Measurements from ENCODE around the gene RPS6KA1. TPM values are rescaled to one million over a fixed set of nuclear protein-coding genes. Genes with fewer than 3 reads are reported as not detected.

RPS6KA1 gene
- total and polyA plus RNA-seq, 2 of the 4 experiments (the other 2 are of a cell fraction), result 3.6 to 6.3 TPM

DNA sequence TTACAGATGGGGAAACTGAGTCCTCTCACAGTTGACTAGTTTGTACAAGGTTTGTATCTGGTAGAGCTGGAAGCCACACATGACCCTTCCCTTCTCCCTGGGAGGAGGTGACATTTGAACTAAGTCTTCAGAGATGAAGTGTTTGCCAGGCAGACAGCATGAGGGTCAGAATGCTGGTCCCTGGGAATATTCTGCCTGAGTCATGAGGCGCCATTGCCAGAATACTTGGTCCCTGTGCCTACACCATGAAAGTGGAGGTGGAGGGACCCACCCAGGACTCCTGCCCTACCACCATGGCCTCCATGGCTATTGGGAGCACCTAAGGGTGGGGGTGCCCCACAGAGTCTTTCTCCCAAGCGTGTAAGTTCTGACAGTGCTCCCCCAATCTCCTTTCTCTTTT, 7.0 kb downstream of the RPS6KA1 start:
- Histone ChIP-seq H4K8ac (ENCODE audit: low read depth in 2 of 2, low read length in 2 of 2) (no peak overlapping the region), H2BK15ac (ENCODE audit: low read depth, low read length) (no peak overlapping the region), H3K18ac (ENCODE audit: low read depth, low read length) (no peak overlapping the region), H3K36me3 (ENCODE audit: control insufficient read depth, insufficient read depth, low read length) (no peaks in the 10 kb centered on the region), H3K79me1 (ENCODE audit: low read depth in 1 of 2, low read length in 2 of 2) (no peaks in the 10 kb centered on the region), H3K27ac (ENCODE audit: insufficient read depth, low read length) (no peak overlapping the region), H3K9me1 (ENCODE audit: insufficient read depth, low read length) (peaks cover 4% of the 10 kb centered on the region; the same call in 1 of the 2 replicates), H3K9ac (ENCODE audit: low read depth, low read length) (no peak overlapping the region), H2AK9ac (replicated peaks; ENCODE audit: low read depth, low read length, poor library complexity) (peak overlapping the region; percentile 72), H4K20me1 (ENCODE audit: insufficient read depth, low read length) (no peaks in the 10 kb centered on the region), H3K4me1 (ENCODE audit: control insufficient read depth, insufficient read depth, low read length) (peaks cover 4% of the 10 kb centered on the region), H3K56ac (ENCODE audit: extremely low read depth, insufficient read depth, low read length) (no peak overlapping the region), H2AK5ac (ENCODE audit: low read depth, low read length) (no peak overlapping the region), H3K4ac (ENCODE audit: low read depth, low read length) (no peak overlapping the region), H2BK120ac (ENCODE audit: low read depth, low read length) (no peak overlapping the region), H3K23ac (ENCODE audit: low read depth, low read length) (no peak overlapping the region), H3K4me2 (ENCODE audit: low read depth, low read length) (no peak overlapping the region), H4K5ac (ENCODE audit: low read depth, low read length) (no peak overlapping the region), H2BK20ac (ENCODE audit: low read depth, low read length) (no peak overlapping the region), H3K4me3 (ENCODE audit: insufficient read depth, low read depth, low read length) (no peak overlapping the region), H4K91ac (ENCODE audit: insufficient read depth, low read depth, low read length) (no peak overlapping the region), H3K9me3 (ENCODE audit: control insufficient read depth, insufficient read depth, low read length) (no peaks in the 10 kb centered on the region), H3K14ac (replicated peaks; ENCODE audit: low read depth, low read length) (no peak overlapping the region), H3K27me3 (ENCODE audit: control insufficient read depth, insufficient read depth, low read length) (no peaks in the 10 kb centered on the region), H2BK5ac (ENCODE audit: low read depth, low read length, poor library complexity, severe bottlenecking) (no peak overlapping the region), H2AFZ (replicated peaks; ENCODE audit: low read length, poor library complexity) (no peak overlapping the region)
- ATAC-seq (ENCODE audit: low read depth) (no peak), DNase-seq (no peak)
- WGBS, 2 experiments (ENCODE audit: extremely low coverage in 2 of 2, insufficient read length in 1 of 2), result no CpG with 5 or more reads among the region's 2 CpGs
- TF ChIP-seq, protein P1, sequence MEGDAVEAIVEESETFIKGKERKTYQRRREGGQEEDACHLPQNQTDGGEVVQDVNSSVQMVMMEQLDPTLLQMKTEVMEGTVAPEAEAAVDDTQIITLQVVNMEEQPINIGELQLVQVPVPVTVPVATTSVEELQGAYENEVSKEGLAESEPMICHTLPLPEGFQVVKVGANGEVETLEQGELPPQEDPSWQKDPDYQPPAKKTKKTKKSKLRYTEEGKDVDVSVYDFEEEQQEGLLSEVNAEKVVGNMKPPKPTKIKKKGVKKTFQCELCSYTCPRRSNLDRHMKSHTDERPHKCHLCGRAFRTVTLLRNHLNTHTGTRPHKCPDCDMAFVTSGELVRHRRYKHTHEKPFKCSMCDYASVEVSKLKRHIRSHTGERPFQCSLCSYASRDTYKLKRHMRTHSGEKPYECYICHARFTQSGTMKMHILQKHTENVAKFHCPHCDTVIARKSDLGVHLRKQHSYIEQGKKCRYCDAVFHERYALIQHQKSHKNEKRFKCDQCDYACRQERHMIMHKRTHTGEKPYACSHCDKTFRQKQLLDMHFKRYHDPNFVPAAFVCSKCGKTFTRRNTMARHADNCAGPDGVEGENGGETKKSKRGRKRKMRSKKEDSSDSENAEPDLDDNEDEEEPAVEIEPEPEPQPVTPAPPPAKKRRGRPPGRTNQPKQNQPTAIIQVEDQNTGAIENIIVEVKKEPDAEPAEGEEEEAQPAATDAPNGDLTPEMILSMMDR (conservative IDR thresholded peaks at IDR 0.05; ENCODE audit: low read depth, low read length), result no peak
- no peak for TF ChIP-seq CEBPB (IDR thresholded peaks at IDR 0.05; ENCODE audit: low read depth, low read length)
- no peak for TF ChIP-seq SMC3 (IDR thresholded peaks at IDR 0.05; ENCODE audit: low read depth, low read length)
- TF ChIP-seq, protein P2, sequence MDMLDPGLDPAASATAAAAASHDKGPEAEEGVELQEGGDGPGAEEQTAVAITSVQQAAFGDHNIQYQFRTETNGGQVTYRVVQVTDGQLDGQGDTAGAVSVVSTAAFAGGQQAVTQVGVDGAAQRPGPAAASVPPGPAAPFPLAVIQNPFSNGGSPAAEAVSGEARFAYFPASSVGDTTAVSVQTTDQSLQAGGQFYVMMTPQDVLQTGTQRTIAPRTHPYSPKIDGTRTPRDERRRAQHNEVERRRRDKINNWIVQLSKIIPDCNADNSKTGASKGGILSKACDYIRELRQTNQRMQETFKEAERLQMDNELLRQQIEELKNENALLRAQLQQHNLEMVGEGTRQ (IDR thresholded peaks at IDR 0.05; ENCODE audit: low read depth, low read length), result no peak
- TF ChIP-seq RCOR1 (IDR thresholded peaks at IDR 0.05; ENCODE audit: insufficient replicate concordance, low read length), result no peak
- no peak for TF ChIP-seq FOS (IDR thresholded peaks at IDR 0.05; ENCODE audit: low read depth, low read length)
- TF ChIP-seq BHLHE40 (IDR thresholded peaks at IDR 0.05; ENCODE audit: low read depth, low read length), result no peak
- no peak for TF ChIP-seq MAZ (IDR thresholded peaks at IDR 0.05; ENCODE audit: borderline replicate concordance, low read depth, low read length)
- TF ChIP-seq MAFK (IDR thresholded peaks at IDR 0.05; ENCODE audit: low read depth, low read length), result no peak
- TF ChIP-seq POLR2A (IDR thresholded peaks at IDR 0.05; ENCODE audit: low read depth, low read length), result no peak
- TF ChIP-seq, protein P3, sequence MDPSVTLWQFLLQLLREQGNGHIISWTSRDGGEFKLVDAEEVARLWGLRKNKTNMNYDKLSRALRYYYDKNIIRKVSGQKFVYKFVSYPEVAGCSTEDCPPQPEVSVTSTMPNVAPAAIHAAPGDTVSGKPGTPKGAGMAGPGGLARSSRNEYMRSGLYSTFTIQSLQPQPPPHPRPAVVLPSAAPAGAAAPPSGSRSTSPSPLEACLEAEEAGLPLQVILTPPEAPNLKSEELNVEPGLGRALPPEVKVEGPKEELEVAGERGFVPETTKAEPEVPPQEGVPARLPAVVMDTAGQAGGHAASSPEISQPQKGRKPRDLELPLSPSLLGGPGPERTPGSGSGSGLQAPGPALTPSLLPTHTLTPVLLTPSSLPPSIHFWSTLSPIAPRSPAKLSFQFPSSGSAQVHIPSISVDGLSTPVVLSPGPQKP (IDR thresholded peaks at IDR 0.05; ENCODE audit: borderline replicate concordance, low read depth, low read length), result no peak
- no peak for TF ChIP-seq MXI1 (IDR thresholded peaks at IDR 0.05; ENCODE audit: borderline replicate concordance, low read depth, low read length)
- no peak for TF ChIP-seq CHD1 (IDR thresholded peaks at IDR 0.05; ENCODE audit: low read depth, low read length)
- in situ Hi-C loops (cut with MboI; ENCODE audit: low sequenced_read_pairs), result no loop called here
- BruUV-seq (replicated peaks), result no TSS peak
- dilution Hi-C loops (cut with HindIII; ENCODE audit: low sequenced_read_pairs, unreplicated experiment), result no loop called here
- CTCF ChIA-PET, result no interaction called here
- POLR2A ChIA-PET (ENCODE audit: unreplicated experiment), result no interaction called here
- intact Hi-C loops (cut with micrococcal nuclease), result no loop called here
